HG03196 (cell line): ENCODE measurements around the gene SH2D3A.
A peak's percentile ranks its signal among the peaks of the same experiment; 100 is the strongest.
"Not testable (repeated sequence)": the region's sequence is repeated elsewhere in the genome, so short reads cannot be mapped to it uniquely, and the experiment has no call there.

Source experiments
- ATAC-seq: cut with Tn5 transposase; IDR thresholded peaks from one replicate; pipeline ENCODE4 v1.9.1; 2021; ENCODE audit not compliant: unreplicated experiment

SH2D3A gene

DNA sequence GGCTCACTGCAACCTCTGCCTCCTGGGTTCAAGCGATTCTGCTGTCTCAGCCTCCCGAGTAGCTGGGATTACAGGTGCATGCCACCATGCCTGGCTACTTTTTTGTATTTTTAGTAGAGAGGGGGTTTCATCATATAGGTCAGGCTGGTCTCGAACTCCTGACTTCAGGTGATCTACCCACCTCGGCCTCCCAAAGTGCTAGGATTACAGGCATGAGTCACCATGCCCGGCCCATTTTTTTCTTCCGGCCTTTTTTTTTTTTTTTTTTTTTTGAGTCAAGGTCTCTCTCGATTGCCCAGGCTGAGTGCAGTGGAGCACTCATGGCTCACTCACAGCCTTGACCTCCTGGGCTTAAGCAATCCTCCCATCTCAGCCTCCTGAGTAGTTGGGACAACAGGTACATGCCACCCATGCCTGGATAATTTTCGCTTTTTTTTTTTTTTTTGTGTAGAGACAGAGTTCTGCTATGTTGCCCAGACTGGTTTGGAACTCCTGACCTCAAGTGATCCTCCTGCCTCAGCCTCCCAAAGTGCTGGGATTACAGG lies 4.9 kb downstream of the SH2D3A start:
- ATAC-seq: not testable (repeated sequence)

- ATAC-seq: no peak
Observed at GRCh38 chr19:6761053-6761676, 6.1 kb downstream of the SH2D3A start.

GRCh38 chr19:6760606-6761005 lies 6.6 kb downstream of the SH2D3A start:
- no peak for ATAC-seq

GRCh38 chr19:6754653-6755463 lies 12.4 kb downstream of the SH2D3A start:
- ATAC-seq: no peak

GRCh38 chr19:6754136-6754535 lies 13.1 kb downstream of the SH2D3A start:
- no peak for ATAC-seq

GRCh38 chr19:6753178-6754031 lies 13.8 kb downstream of the SH2D3A start:
- peak; percentile 80 for ATAC-seq

DNA sequence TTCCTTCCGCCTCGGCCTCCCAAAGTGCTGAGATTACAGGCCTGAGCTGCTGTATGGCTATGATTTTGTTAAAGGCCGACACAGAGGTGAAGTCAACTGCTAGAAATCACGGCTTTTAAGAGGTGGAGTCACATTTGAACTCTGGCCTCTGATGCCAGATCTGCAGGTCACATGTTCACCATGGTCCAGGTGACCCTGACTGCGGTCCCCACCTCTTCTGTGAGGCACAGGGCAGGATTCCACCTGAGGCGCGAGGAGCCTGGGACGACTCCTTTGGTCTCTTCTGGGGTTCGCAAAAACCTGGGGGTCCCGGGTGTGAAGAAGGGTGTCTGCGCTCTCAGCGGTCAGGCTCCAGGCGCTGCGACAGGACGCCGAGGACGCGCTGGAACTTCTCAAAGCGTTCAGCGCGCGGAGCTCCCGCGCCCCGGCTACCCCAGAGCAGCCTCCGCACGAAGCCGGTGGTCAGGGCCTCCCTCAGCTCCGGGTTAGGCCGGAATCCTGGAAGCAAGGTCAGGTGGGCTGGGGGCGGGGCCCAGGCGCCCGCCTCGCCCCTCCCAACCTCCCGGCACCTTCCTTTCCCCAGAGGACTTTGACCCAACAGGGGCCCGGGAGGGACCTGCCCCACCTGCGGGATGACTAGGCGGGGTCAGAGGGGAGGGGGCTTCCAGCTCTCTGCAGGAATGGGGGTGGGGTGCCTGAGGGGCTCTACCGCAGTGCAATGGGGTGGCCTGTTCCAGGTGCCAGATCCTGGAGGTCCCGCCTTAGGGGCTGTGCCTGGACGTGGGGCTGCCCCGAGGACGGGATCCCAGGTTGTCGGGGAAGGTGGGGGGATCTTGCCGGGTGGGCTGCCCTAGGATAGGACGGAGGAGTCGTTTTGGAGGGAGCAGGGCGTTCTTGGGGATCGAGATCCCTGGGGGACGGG lies 14.7 kb downstream of the SH2D3A start:
- no peak for ATAC-seq

DNA sequence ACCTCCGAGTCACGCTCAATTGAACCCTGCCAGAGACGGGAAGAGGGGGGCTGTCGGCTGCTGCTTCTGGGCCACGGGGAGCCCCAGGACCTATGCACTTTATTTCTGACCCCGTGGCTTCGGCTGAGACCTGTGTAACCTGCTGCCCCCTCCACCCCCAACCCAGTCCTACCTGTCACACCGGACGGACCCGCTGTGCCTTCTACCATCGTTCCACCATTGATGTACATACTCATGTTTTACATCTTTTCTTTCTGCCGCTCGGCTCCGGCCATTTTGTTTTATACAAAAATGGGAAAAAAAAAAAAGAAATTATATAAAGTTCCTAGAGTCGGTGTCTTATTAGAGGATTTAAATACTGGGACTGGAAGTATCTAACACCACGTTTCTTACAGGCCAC lies 16.0 kb downstream of the SH2D3A start:
- ATAC-seq: no peak

GRCh38 chr19:6750062-6750461 lies 17.2 kb downstream of the SH2D3A start:
- no peak for ATAC-seq

DNA sequence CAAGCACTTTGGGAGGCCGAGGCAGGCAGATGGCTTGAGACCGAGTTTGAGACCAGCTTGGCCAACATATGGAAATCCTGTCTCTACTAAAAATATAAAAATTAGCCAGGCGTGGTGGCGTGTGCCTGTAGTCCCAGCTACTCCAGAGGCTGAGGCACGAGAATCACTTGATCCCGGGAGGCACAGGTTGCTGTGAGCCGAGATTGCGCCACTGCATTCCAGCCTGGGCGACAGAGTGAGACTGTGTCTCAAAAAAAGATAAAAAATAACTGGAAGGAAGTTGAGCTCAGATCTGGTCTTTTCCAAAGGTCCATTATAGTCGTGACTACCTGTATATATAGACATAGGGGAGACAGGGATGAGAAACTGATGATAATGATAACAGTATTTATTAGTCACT lies 18.7 kb downstream of the SH2D3A start:
- not testable (repeated sequence) for ATAC-seq

GRCh38 chr19:6745965-6746364 lies 21.3 kb downstream of the SH2D3A start:
- ATAC-seq: no peak

DNA sequence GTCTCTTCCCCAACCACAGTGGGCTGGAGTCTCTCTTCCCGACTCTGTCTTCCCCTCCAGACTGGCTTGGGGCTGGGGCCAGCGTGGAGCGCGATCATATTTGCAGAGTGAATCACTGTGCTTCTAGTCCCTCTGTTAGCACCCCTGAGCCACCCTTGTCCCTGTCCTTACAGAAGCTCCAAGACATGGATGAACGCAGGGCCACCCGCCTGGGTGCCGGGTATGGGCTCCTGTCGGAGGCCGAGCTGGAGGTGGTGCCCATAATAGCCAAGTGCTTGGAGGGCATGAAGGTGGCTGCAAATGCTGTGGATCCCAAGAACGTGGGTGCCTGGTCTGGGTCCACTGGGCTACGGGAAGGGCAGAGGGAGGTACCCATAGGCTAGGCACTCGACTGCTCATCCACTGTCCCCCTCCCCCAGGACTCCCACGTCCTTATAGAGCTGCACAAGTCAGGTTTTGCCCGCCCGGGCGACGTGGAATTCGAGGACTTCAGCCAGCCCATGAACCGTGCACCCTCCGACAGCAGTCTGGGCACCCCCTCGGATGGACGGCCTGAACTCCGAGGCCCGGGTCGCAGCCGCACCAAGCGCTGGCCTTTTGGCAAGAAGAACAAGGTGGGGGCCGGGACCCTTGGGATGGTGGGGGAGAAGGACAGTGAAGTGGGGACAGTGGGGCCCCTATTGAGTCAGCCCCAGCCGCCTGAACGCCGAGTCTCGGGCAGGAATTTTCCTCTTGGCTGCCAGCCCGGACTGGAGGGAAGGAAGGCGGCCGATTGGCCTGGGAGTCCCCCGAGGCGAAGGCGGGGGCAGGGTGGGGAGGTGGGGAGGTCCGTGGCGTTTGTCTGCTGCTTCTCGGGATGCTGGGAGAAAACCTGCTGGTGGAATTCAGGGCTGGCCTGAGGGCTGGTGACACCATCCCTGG lies 22.6 kb downstream of the SH2D3A start:
- no peak for ATAC-seq

DNA sequence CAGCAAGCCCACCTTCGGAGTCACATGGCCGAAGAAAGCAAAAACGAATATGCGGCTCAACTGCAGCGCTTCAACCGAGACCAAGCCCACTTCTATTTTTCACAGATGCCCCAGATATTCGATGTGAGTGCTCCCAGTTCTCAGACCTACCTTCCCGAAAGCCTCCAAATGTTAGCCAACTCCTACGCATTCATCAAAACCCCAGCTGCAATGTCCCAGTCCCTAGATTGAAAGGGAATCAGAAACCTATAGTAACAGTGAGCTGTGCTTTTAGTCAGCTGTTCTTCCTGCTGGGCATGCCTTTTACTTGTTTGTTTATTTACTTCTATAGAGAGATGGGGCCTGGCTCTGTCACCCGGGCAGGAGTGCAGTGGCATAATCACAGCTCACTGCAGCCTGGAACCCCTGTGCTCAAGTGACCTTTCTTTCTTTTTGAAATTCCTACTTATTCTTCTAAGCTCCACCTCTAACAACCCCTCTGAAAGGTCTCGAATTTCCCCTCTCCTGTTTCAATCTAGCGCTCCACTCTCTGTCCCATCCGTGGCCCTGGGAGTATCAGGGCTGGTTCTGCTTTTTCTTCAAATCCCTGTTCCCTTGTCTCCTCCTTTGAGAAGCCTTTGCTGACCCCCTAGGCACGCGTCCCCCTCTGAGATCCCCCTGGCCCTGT lies 23.4 kb downstream of the SH2D3A start:
- no peak for ATAC-seq

DNA sequence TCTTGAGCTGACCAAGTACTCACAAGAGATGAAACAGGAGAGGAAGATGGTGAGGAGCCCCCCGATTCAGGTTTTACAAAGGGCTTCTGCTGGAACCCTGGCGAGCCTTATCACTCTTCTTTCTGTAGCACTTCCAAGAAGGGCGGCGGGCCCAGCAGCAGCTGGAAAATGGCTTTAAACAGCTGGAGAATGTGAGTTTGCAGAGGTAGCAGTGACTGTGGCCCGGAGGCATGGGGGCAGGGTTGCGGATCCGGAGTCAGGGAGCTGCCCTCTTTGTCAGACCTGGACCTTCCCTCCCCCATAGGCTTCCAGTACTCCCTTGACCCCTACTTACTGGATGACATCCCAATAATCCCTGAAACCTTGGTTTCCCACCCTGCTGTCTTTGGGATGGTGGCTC lies 24.2 kb downstream of the SH2D3A start:
- no peak for ATAC-seq

DNA sequence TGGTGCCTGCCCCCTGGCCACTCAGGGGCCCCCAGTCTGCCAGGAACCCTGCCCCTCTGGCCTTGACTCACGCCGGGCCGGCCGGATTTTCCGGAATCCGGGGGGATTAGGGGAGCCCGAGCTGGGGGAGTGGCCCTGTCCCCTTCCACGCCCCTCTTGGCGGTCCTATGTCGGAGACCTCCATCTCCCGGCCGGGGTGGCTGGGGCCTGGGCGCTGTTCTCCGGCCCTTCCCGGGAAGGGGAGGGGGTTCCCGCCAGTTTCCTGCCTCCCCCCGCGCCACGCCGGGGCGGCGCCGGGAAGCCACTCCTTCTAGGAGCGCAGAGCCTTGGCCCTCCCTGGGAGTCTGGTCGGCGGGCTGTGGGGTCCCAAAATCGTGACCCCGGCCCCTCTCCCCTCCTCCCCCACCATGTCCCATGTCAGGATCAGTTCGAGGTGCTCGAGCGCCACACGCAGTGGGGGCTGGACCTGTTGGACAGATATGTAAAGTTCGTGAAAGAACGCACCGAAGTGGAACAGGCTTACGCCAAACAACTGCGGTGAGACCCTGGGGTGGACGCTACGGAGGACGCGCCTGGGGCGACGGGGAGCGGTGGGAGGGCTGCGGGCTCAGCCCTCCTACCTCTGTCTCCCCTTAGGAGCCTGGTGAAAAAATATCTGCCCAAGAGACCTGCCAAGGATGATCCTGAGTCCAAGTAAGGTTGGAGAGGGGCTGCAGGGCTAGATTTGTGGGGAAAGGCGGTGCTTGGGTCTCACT lies 26.5 kb downstream of the SH2D3A start:
- ATAC-seq: no peak

DNA sequence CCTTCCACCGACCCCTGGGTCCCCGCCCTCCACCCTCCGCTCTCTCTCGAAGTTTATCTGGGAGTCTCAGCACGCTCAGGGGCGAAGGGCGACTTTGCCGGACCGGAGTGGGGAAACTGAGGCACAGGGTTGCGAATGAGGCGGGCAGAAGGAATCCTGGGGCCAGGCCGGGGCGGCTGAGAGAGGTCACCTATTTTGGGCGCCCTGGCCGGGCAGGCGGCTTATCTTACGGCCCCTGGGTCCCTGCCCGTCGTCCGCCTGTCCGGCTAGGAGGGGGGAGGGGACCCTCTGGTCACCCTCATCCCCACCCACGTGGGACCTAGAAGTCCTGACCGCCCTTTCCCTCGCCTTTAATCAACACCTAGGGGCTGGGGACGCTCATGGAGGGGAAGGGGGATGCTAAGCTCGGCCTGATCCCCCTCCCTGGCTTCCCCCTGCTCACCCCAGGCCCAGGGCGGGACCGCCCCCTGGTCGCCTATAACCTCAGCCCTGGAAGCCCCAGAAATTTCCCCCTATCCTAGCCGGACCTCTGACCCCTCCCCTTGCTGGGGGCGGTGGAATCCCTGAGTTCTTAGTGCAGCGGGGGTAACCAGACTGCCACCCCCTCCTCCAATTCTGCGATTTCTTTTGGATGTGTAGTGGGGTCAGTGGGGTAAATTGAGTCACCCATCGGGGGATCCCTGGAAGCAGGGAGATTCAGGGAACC lies 27.2 kb downstream of the SH2D3A start:
- ATAC-seq: no peak

- no peak for ATAC-seq
Observed at GRCh38 chr19:6739390-6739882, 27.8 kb downstream of the SH2D3A start, which contains the start of gene TRIP10. Gene TRIP10 (plus strand): TSS chr19:6739680. CDS start chr19:6739762, 82 bp downstream.
